Measurements from ENCODE around the gene ATOH8.

- TF ChIP-seq REST (IDR thresholded peaks at IDR 0.05; ENCODE audit: low read depth) (no peak), EGR1 (IDR thresholded peaks at IDR 0.05) (no peak), YY1 (IDR thresholded peaks at IDR 0.05; ENCODE audit: low read depth) (no peak), CREB1 (IDR thresholded peaks at IDR 0.05; ENCODE audit: low read depth) (no peak), CEBPB (IDR thresholded peaks at IDR 0.05) (no peak), EP300 (IDR thresholded peaks at IDR 0.05; ENCODE audit: borderline replicate concordance) (no peak), USF1 (IDR thresholded peaks at IDR 0.05) (no peak), NFIC (IDR thresholded peaks at IDR 0.05) (no peak), TAF1 (IDR thresholded peaks at IDR 0.05; ENCODE audit: low read depth) (no peak), TCF12 (IDR thresholded peaks at IDR 0.05; ENCODE audit: low read depth) (no peak), MAX (IDR thresholded peaks at IDR 0.05) (no peak)
These were observed 4.6 kb upstream of the ATOH8 start for GRCh38 chr2:85748985-85749875.

Data from Ishikawa (cell line).